Right lobe of liver (tissue), 4 donors: ENCODE results near the gene UPB1.

Source experiments
- POLR2A ChIP-seq: fragments of 450-650 bp; IDR thresholded peaks from one replicate; pipeline ENCODE4 v1.6.1; 2017; ENCODE audit warnings: antibody characterized with exemption, mild to moderate bottlenecking
- TF ChIP-seq, protein P1 (sequence below), 4 donors: fragments of 200-600 bp in 3 of 4; fragments of 450-650 bp in 1 of 4; IDR thresholded peaks; one replicate each; pipeline versions ENCODE4 v1.5.1 to v1.8.0; 2016 to 2022; ENCODE audit warnings: antibody characterized with exemption in 4 of 4, mild to moderate bottlenecking in 2 of 4
- donor health status: DM: no; HTN: no; CAD: no.
- donor health status: DM: no; HTN: no; CAD: no.
- donor health status: DM: no; HTN: yes; CAD: no.

GRCh38 chr22:24567668-24568067 lies 72.5 kb downstream of the UPB1 start:
- TF ChIP-seq POLR2A, result no peak
- TF ChIP-seq, protein P1, sequence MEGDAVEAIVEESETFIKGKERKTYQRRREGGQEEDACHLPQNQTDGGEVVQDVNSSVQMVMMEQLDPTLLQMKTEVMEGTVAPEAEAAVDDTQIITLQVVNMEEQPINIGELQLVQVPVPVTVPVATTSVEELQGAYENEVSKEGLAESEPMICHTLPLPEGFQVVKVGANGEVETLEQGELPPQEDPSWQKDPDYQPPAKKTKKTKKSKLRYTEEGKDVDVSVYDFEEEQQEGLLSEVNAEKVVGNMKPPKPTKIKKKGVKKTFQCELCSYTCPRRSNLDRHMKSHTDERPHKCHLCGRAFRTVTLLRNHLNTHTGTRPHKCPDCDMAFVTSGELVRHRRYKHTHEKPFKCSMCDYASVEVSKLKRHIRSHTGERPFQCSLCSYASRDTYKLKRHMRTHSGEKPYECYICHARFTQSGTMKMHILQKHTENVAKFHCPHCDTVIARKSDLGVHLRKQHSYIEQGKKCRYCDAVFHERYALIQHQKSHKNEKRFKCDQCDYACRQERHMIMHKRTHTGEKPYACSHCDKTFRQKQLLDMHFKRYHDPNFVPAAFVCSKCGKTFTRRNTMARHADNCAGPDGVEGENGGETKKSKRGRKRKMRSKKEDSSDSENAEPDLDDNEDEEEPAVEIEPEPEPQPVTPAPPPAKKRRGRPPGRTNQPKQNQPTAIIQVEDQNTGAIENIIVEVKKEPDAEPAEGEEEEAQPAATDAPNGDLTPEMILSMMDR (IDR thresholded peaks at IDR 0.05), result no peak
